Bronchial epithelial cell (primary cell): ENCODE results near the gene MARCHF11. TPM values are rescaled to one million over a fixed set of nuclear protein-coding genes. Genes with fewer than 3 reads are reported as not detected.
A peak's percentile ranks its signal among the peaks of the same experiment; 100 is the strongest.

Source experiments
- DNase-seq: peaks from one replicate; pipeline ENCODE4 v3.0.0-alpha.2; 2010; ENCODE audit warnings: low read depth
- FAIRE-seq: peaks from 2 replicates; lab custom pipeline; 2011; peaks lifted over from hg19 to GRCh38; lab: Jason Lieb, UNC
- H3K27me3 ChIP-seq: 2 replicates; pipeline ENCODE4 v1.5.1; 2011; ENCODE audit warnings: low read length; ENCODE audit not compliant: control insufficient read depth, insufficient read depth
- H3K36me3 ChIP-seq: 2 replicates; pipeline ENCODE4 v1.5.1; 2011; ENCODE audit warnings: low read length; ENCODE audit not compliant: control insufficient read depth, insufficient read depth
- H3K4me3 ChIP-seq: 2 replicates; pipeline ENCODE4 v1.5.1; 2011; ENCODE audit warnings: mild to moderate bottlenecking, low read depth, low read length, control low read depth
- total RNA-seq: library from RNA; depleted of rRNA; stranded (reverse); fragments of >200 nt; gene quantifications from 2 replicates; pipeline ENCODE4 v1.2.1, GENCODE V29; 2014
- TF ChIP-seq, protein P1 (sequence below): IDR thresholded peaks from 2 replicates; pipeline ENCODE4 v1.5.1; 2011; ENCODE audit warnings: mild to moderate bottlenecking, moderate library complexity, low read length, control low read depth, inconsistent platforms; ENCODE audit not compliant: insufficient read depth, severe bottlenecking

MARCHF11 gene, protein sequence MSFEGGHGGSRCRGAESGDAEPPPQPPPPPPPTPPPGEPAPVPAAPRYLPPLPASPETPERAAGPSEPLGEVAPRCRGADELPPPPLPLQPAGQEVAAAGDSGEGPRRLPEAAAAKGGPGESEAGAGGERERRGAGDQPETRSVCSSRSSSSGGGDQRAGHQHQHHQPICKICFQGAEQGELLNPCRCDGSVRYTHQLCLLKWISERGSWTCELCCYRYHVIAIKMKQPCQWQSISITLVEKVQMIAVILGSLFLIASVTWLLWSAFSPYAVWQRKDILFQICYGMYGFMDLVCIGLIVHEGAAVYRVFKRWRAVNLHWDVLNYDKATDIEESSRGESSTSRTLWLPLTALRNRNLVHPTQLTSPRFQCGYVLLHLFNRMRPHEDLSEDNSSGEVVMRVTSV
- not detected in 2 replicates for total RNA-seq

DNA sequence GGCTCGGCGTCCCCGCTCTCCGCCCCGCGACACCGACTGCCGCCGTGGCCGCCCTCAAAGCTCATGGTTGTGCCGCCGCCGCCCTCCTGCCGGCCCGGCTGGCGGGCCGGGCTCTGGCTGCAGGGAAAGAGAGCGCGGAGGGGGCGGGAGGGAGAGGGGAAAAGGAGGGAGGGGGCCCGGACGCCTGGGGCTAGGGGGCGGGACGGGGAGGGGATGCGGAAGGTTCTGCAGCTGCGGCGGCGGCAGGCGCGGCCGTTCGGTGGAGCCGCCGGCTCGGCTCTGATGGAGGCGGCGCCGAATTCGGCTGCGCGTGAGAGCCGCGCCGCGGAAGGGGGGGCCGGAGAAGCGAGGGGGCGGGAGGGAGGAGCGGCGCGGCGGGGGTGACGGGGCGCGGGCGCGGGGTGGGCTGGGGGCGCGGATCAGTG, at the start of gene MARCHF11:
MARCHF11 (minus strand) TSS at position 281 of the 425 bp plus-strand sequence; CDS start at position 65, 216 bp downstream.
- FAIRE-seq (no peak), DNase-seq (no peak)
- Histone ChIP-seq H3K4me3 (peak within 1 kb of the TSS; percentile 23), H3K27me3 (peaks cover 16% of the 10 kb centered on the region), H3K36me3 (no peaks in the 10 kb centered on the region)
- TF ChIP-seq, protein P1, sequence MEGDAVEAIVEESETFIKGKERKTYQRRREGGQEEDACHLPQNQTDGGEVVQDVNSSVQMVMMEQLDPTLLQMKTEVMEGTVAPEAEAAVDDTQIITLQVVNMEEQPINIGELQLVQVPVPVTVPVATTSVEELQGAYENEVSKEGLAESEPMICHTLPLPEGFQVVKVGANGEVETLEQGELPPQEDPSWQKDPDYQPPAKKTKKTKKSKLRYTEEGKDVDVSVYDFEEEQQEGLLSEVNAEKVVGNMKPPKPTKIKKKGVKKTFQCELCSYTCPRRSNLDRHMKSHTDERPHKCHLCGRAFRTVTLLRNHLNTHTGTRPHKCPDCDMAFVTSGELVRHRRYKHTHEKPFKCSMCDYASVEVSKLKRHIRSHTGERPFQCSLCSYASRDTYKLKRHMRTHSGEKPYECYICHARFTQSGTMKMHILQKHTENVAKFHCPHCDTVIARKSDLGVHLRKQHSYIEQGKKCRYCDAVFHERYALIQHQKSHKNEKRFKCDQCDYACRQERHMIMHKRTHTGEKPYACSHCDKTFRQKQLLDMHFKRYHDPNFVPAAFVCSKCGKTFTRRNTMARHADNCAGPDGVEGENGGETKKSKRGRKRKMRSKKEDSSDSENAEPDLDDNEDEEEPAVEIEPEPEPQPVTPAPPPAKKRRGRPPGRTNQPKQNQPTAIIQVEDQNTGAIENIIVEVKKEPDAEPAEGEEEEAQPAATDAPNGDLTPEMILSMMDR, result no peak

DNA sequence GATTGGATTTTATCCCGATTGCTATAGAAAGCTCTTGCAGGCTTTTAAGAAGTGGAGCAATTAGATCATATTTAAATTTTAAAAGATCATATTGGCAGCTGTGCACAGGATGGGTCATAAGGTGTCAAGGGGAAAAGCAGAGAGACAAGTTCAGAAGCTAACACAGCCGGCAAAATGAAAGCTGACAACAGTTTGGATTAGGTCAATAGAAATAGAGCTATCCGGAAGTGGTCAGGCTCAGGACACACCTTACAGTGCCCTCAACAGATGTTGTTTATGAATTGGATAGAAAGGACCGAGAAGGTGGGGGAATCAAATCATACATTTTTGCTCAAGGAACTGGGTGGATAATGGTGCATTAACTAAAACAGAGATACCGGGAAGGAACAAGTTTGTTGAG, 46.3 kb upstream of the MARCHF11 start:
- no peaks in the 10 kb centered on the region for H3K27me3 ChIP-seq
- TF ChIP-seq, protein P1, result no peak
- H3K36me3 ChIP-seq, result no peaks in the 10 kb centered on the region
- FAIRE-seq (no peak), DNase-seq (no peak)
- H3K4me3 ChIP-seq, result no peak overlapping the region

DNA sequence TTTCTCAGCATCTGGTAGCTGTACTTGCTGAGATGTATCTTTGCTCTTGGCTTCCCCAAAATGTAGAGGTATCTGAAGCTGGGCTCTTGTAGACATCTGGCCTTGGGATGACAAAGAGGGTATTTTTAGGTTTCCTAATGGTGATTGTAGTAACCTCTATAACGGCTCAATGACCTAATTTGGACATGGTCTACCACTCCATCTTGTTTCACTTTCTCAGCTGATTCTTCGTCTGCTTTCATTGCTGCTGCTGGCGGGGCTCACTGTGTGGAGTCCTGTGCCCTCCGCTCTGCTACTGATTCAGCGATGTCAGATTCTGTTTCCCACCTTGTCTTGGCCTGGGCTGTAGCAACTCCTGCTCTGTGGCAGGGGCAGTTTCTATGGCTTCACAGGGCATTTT, 12.7 kb upstream of the MARCHF11 start:
- Histone ChIP-seq H3K36me3 (no peaks in the 10 kb centered on the region), H3K4me3 (no peak overlapping the region), H3K27me3 (no peaks in the 10 kb centered on the region)
- DNase-seq (no peak), FAIRE-seq (no peak)
- TF ChIP-seq, protein P1, result no peak

DNA sequence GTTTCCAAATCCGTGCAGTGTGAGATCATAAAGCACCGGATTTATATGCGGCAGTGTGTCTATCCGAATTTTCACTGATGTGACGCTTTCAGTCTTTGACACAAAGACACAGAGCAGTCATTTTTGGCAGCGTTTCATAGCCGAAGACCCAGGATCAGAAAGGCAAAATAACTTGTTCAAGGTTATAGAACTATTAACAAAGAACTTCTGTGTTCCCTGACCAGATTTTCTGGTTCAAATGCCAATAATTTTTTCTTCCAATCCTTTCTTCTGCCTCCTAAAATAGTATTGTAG, 1.1 kb upstream of the MARCHF11 start:
- TF ChIP-seq, protein P1, result no peak
- no peak overlapping the region for H3K4me3 ChIP-seq
- DNase-seq, result no peak
- peaks cover 16% of the 10 kb centered on the region for H3K27me3 ChIP-seq
- H3K36me3 ChIP-seq, result no peaks in the 10 kb centered on the region
- FAIRE-seq, result no peak

DNA sequence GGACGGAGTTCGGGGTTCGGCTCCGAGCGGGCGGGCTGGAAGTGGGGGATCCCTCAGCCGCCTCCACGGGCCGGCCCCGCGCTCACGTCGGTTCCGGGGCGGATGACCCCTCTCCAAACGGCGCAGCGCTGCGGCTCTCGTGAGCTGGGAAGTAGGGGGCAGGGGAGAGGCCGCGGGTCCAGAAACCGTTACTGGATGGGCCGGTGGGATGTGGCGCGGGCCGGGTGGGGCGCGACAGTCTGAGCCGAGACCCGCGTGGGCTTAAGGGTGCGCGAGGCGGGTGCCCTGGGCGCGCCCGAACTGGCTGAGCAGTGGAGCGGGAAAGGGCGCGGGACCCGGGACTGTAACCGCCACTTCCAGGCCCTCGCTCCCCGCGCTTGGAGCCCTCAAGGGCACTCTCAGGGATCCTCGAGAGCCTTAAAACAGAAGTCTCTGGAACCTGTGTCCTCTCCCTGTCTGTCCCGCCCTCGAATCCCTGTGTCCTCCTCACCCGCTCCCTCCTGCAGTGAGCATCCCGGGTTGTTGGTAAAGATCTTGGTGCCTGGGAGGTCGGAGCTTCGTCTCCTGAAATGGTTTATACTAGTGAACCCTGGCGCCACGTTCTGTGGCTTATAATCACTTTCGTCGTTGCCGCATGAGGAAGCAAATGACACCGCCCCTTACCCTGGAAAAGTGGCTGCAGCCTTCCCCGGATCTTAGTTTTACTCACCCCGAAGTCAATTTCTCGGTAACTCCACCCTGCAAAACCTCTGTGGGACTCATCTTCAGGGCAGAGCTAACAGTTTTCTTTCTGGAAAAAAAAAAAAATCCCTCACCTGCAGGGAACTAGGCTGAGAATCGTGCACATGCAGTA, 571 bp upstream of the MARCHF11 start:
- DNase-seq, result no peak
- TF ChIP-seq, protein P1, result no peak
- no peak overlapping the region for H3K4me3 ChIP-seq
- no peaks in the 10 kb centered on the region for H3K36me3 ChIP-seq
- FAIRE-seq, result no peak
- H3K27me3 ChIP-seq, result peaks cover 16% of the 10 kb centered on the region
